SIG-M5 (cell line): ENCODE data around the gene SERPINA12.
"Not testable (repeated sequence)": the region's sequence is repeated elsewhere in the genome, so short reads cannot be mapped to it uniquely, and the experiment has no call there.

Source experiments
- DNase-seq: peaks from one replicate; lab custom pipeline; 2025; lab: John Stamatoyannopoulos, UW

The SERPINA12 gene

GRCh38 chr14:94538070-94538740 is 28.9 kb upstream of the SERPINA12 start:
- DNase-seq = no peak

- no peak for DNase-seq
These were observed 27.6 kb upstream of the SERPINA12 start for GRCh38 chr14:94536836-94537235.

GRCh38 chr14:94535506-94535905 is 26.2 kb upstream of the SERPINA12 start:
- DNase-seq = no peak

GRCh38 chr14:94532447-94532846 is 23.2 kb upstream of the SERPINA12 start:
- no peak for DNase-seq

- no peak for DNase-seq
These were observed 21.9 kb upstream of the SERPINA12 start for GRCh38 chr14:94531187-94531586.

GRCh38 chr14:94524093-94524492 is 14.8 kb upstream of the SERPINA12 start:
- DNase-seq = no peak

GRCh38 chr14:94523265-94523664 is 14.0 kb upstream of the SERPINA12 start:
- DNase-seq = no peak

GRCh38 chr14:94522115-94522724 is 13.0 kb upstream of the SERPINA12 start:
- DNase-seq = no peak

GRCh38 chr14:94521375-94522114 is 12.3 kb upstream of the SERPINA12 start:
- DNase-seq = no peak

GRCh38 chr14:94517641-94518257 is 8.5 kb upstream of the SERPINA12 start:
- DNase-seq = no peak

- no peak for DNase-seq
These were observed 8.0 kb upstream of the SERPINA12 start for GRCh38 chr14:94517248-94517640.

GRCh38 chr14:94515856-94516255 is 6.6 kb upstream of the SERPINA12 start:
- DNase-seq = no peak

GRCh38 chr14:94515426-94515825 is 6.2 kb upstream of the SERPINA12 start:
- no peak for DNase-seq

GRCh38 chr14:94514351-94514750 is 5.1 kb upstream of the SERPINA12 start:
- DNase-seq = no peak

GRCh38 chr14:94510481-94510880 is 1.2 kb upstream of the SERPINA12 start:
- DNase-seq = not testable (repeated sequence)

GRCh38 chr14:94505641-94506040 is 3.6 kb downstream of the SERPINA12 start:
- no peak for DNase-seq

GRCh38 chr14:94505206-94505605 is 4.1 kb downstream of the SERPINA12 start:
- no peak for DNase-seq

- no peak for DNase-seq
These were observed 7.4 kb downstream of the SERPINA12 start for GRCh38 chr14:94501588-94502516.

GRCh38 chr14:94500264-94500663 is 9.0 kb downstream of the SERPINA12 start:
- DNase-seq = no peak

GRCh38 chr14:94499673-94500072 is 9.6 kb downstream of the SERPINA12 start:
- DNase-seq = no peak

- no peak for DNase-seq
These were observed 11.1 kb downstream of the SERPINA12 start for GRCh38 chr14:94498215-94498614.

GRCh38 chr14:94494085-94494484 is 15.2 kb downstream of the SERPINA12 start:
- no peak for DNase-seq
